Keratinocyte (primary cell): ENCODE results near the gene GNB1.

Experiments used
- CTCF ChIP-seq, 3 experiments: IDR thresholded peaks in 1 of 3; conservative IDR thresholded peaks in 1 of 3; optimal IDR thresholded peaks in 1 of 3; 2 replicates in 2 of 3; 3 replicates in 1 of 3; pipeline versions ENCODE3 to v1.5.1; 2011; ENCODE audit warnings: low read length in 3 of 3, mild to moderate bottlenecking in 3 of 3, moderate library complexity in 2 of 3, control low read depth in 1 of 3, inconsistent platforms in 1 of 3; ENCODE audit not compliant: insufficient read depth in 2 of 3; ENCODE audit errors: extremely low read depth in 1 of 3
- EZH2 ChIP-seq: IDR thresholded peaks from one replicate; pipeline ENCODE4 v1.6.1; 2012; ENCODE audit warnings: inconsistent platforms, mild to moderate bottlenecking, low read length, moderate library complexity

GRCh38 chr1:1847061-1847850 lies 43.6 kb downstream of the GNB1 start:
- TF ChIP-seq CTCF (optimal IDR thresholded peaks at IDR 0.05 in 1 of 3, IDR thresholded peaks at IDR 0.05 in 1 of 3, conservative IDR thresholded peaks at IDR 0.05 in 1 of 3; ENCODE audit: extremely low read depth in 1 of 3, insufficient read depth in 2 of 3, low read length in 3 of 3) (no peak), EZH2 (no peak)
